Heart left ventricle (tissue), 13 donors: Measurements from ENCODE around the gene CRACDL.

Experiments used
- POLR2A ChIP-seq, 2 donors: fragments of 450-650 bp; IDR thresholded peaks; one replicate each; pipeline ENCODE4 v1.6.1; 2017; ENCODE audit warnings: antibody characterized with exemption in 2 of 2, mild to moderate bottlenecking in 2 of 2, moderate library complexity in 2 of 2
- TF ChIP-seq, protein P1 (sequence below), 12 donors: fragments of 200-600 bp; sonication (generic) in 4 of 12; IDR thresholded peaks; one replicate each; pipeline versions ENCODE4 v1.5.0 to v1.8.0; 2018 to 2022; ENCODE audit warnings: antibody characterized with exemption in 12 of 12, mild to moderate bottlenecking in 5 of 12
- donor health status: ischemic (EF 13 %, LVEDD 7.1; RV severe dilation, severe dysfunction).
- donor health status: DM: no; HTN: yes; CAD: no.
- donor health status: DM: no; HTN: no; CAD: no.
- donor health status: ischemic (EF 25% LVEDD 6.9; RV normal size, moderate dysfunction).
- donor health status: ischemic (EF 25% LVEDD 5.7; RV mildly dilated, moderate dysfunction).
- donor health status: ischemic (EF 35%, LVEDD 5.7; RV mildly dilated, moderate dysfunction).
- donor health status: nonischemic (EF 11% LVEDD 7.7; RV severe dilation, severe dysfunction).
- donor health status: DM: yes; HTN: yes; CAD: no.
- donor health status: PGD.
- donor health status: ischemic (EF 29% LVEDD 5.4; RV normal size, mild dysfunction).
- donor health status: nonischemic (EF 23%, LVEDD 6.1; RV moderate dilation, normal function).

GRCh38 chr2:98899041-98899702, 36.9 kb downstream of the CRACDL start:
- TF ChIP-seq, protein P1, sequence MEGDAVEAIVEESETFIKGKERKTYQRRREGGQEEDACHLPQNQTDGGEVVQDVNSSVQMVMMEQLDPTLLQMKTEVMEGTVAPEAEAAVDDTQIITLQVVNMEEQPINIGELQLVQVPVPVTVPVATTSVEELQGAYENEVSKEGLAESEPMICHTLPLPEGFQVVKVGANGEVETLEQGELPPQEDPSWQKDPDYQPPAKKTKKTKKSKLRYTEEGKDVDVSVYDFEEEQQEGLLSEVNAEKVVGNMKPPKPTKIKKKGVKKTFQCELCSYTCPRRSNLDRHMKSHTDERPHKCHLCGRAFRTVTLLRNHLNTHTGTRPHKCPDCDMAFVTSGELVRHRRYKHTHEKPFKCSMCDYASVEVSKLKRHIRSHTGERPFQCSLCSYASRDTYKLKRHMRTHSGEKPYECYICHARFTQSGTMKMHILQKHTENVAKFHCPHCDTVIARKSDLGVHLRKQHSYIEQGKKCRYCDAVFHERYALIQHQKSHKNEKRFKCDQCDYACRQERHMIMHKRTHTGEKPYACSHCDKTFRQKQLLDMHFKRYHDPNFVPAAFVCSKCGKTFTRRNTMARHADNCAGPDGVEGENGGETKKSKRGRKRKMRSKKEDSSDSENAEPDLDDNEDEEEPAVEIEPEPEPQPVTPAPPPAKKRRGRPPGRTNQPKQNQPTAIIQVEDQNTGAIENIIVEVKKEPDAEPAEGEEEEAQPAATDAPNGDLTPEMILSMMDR (IDR thresholded peaks at IDR 0.05) = no peak
- no peak for TF ChIP-seq POLR2A (IDR thresholded peaks at IDR 0.05)
